Gastroesophageal sphincter (tissue), 4 donors: ENCODE data around the gene SPDYE5. TPM values are rescaled to one million over a fixed set of nuclear protein-coding genes. Genes with fewer than 3 reads are reported as not detected.
"Not testable (repeated sequence)": the region's sequence is repeated elsewhere in the genome, so short reads cannot be mapped to it uniquely, and the experiment has no call there.

Source experiments
- ATAC-seq: fragments of 150-250 bp; one replicate; pipeline ENCODE4 v1.9.1; 2016; ENCODE audit warnings: mild to moderate bottlenecking, moderate library complexity
- H3K27ac ChIP-seq, 4 donors: fragments of 200-600 bp; sonication (generic) in 3 of 4; 1 replicate in 3 of 4; 2 replicates in 1 of 4; pipeline ENCODE4 v1.5.1; 2016 to 2019
- H3K27me3 ChIP-seq: fragments of 200-600 bp; sonication (generic); one replicate; pipeline ENCODE4 v1.5.1; 2019
- H3K36me3 ChIP-seq, 2 donors: fragments of 200-600 bp; sonication (generic); one replicate each; pipeline ENCODE4 v1.5.1; 2019; ENCODE audit warnings: control low read depth in 1 of 2
- H3K4me1 ChIP-seq, 3 donors: fragments of 200-600 bp; sonication (generic); 1 replicate in 2 of 3; 2 replicates in 1 of 3; pipeline ENCODE4 v1.5.1; 2016 to 2019; ENCODE audit warnings: control low read depth in 2 of 3
- H3K4me3 ChIP-seq, 2 donors: fragments of 200-600 bp; sonication (generic); one replicate each; pipeline ENCODE4 v1.5.1; 2019; ENCODE audit warnings: mild to moderate bottlenecking in 1 of 2, moderate library complexity in 1 of 2
- H3K9me3 ChIP-seq, 3 donors: fragments of 200-600 bp; sonication (generic); one replicate each; pipeline ENCODE4 v1.5.1; 2017 to 2019; ENCODE audit warnings: control low read depth in 2 of 3
- CTCF ChIP-seq, 4 experiments: fragments of 200-600 bp in 2 of 4; fragments of 450-650 bp in 2 of 4; sonication (generic) in 1 of 4; IDR thresholded peaks; one replicate each; pipeline ENCODE4 v1.5.1; 2017 to 2019; ENCODE audit warnings: antibody characterized with exemption in 4 of 4, mild to moderate bottlenecking in 2 of 4, moderate library complexity in 2 of 4
- EP300 ChIP-seq: sonication (generic); formaldehyde crosslinking; IDR thresholded peaks from one replicate; pipeline ENCODE4 v1.6.1; 2017; ENCODE audit warnings: antibody characterized with exemption, mild to moderate bottlenecking
- POLR2A ChIP-seq, 2 donors: fragments of 450-650 bp; IDR thresholded peaks; one replicate each; pipeline ENCODE4 v1.6.1; 2017; ENCODE audit warnings: antibody characterized with exemption in 2 of 2, mild to moderate bottlenecking in 2 of 2, moderate library complexity in 1 of 2
- POLR2AphosphoS5 ChIP-seq: sonication (generic); formaldehyde crosslinking; IDR thresholded peaks from one replicate; pipeline ENCODE4 v1.6.1; 2017; ENCODE audit warnings: antibody characterized with exemption
- WGBS, 2 donors: methylation state at CpG; one replicate each; pipeline ENCODE4 v1.1.5; 2018; ENCODE audit warnings: low coverage in 1 of 2; 5-methylcytosine and 5-hydroxymethylcytosine counted together
- total RNA-seq, 4 donors: library from RNA; depleted of rRNA; stranded (reverse); fragments of >200 nt; gene quantifications; one replicate each; pipeline ENCODE4 v1.1.0, GENCODE V29; 2016

The SPDYE5 gene
- total RNA-seq, 4 donors from 2014 or later: not detected

DNA sequence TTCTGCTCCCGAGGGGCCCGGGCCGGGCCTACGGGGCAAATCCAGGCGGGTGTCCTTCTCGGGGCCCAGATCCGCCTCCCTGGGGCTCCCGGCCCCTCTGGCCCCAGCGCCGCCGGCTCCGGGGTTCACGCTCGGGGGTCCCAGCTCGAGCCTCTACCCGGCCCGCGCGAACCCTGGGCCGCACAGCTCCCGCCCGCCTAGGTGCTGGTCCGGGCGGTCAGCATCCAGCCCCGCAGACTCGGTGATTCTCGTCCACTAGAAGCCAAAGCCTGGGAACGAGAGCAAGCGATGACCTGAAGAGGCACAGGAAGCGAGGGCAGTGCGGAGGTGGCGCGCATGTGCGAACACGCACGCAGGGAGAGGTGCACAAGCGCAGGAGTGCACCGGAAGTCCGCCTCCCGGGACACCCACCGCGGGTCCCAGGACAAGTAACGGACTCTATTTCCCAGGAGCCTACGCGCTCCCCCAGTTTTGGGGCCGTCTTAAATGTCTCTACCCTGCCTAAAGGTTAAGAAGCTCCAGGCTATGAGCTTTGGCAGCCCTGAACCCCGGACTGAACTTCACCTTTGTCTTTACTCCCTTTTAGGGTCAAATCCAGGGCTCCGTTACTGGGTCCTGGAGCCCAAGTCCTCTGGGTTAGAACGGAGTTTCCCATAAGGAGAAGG is 6.0 kb upstream of the SPDYE5 start, which contains the start of gene POM121C:
POM121C (minus strand) TSS at position 321 of the 665 bp plus-strand sequence. CDS start 44,803 bp downstream, outside the sequence.
- TF ChIP-seq POLR2AphosphoS5 (peak; percentile 84), POLR2A (IDR thresholded peaks at IDR 0.05) (peak; percentile 21 to 48)
- peak; percentile 100 for ATAC-seq

DNA sequence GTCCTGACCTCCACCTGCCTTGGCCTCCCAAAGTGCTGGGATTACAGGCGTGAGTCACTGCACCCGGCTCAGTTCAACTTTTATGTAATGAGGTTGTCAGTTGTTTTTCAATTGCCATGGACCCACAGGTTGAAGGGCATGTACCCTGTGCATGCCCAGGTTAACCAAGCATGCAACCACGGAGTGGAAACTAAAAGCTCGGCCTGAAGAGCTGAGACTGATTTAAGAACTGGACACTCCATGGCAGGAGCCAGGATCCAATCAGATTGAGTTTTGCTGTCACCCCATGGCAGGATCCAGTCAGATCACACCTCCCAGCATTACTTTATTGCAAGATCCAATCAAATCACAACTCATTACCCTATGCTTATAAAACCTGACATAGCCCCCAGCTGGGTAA is 16.9 kb downstream of the SPDYE5 start:
- H3K4me3 ChIP-seq, ATAC-seq, H3K27ac ChIP-seq, H3K27me3 ChIP-seq, H3K9me3 ChIP-seq, H3K4me1 ChIP-seq: not testable (repeated sequence)
- peaks cover 0 to 30% of the 10 kb centered on the region in 2 donors for H3K36me3 ChIP-seq
- no CpG with 5 or more reads among the region's 4 CpGs for WGBS, 2 donors

More for the DNA sequence above, 6.0 kb upstream of the SPDYE5 start, which contains the start of gene POM121C:
- not testable (repeated sequence) for H3K27me3 ChIP-seq, H3K9me3 ChIP-seq, H3K4me1 ChIP-seq, H3K36me3 ChIP-seq
- peak within 1 kb of the TSS; percentile 76 to 99 for H3K4me3 ChIP-seq
- H3K27ac ChIP-seq: peak within 1 kb of the TSS; percentile 89 to 98 (median 92)
- 0% methylated on average over 4 to 9 of the region's 49 CpGs for WGBS, 2 donors

DNA sequence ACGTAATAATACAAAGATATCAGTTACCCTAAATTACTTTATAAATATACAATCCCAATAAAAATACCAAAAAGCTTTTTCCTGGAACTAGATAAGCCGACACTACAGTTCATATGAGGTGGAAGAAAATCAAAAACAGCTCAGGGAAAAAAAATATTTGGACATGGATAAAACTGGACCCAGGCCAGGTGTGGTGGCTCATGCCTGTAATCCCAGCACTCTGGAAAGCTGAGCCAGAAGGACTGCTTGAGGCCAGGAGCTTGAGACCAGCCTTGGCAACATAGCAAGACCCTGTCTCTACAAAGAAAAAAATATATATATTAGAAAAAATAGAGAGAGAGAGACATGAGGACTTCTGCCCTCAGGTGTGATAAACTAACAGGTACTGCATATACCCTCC is 26.7 kb downstream of the SPDYE5 start:
- not testable (repeated sequence) for H3K4me1 ChIP-seq, ATAC-seq, H3K9me3 ChIP-seq, H3K27me3 ChIP-seq, H3K4me3 ChIP-seq, H3K27ac ChIP-seq
- peaks cover 0 to 67% of the 10 kb centered on the region in 2 donors for H3K36me3 ChIP-seq
- WGBS, 2 donors: 13 to 64% methylated on average over 1 to 2 of the region's 2 CpGs

- not testable (repeated sequence) for ATAC-seq, H3K27ac ChIP-seq, H3K9me3 ChIP-seq, H3K27me3 ChIP-seq, H3K4me3 ChIP-seq
- Histone ChIP-seq H3K4me1 (peaks cover 3 to 13% (median 6%) of the 10 kb centered on the region in 3 donors), H3K36me3 (peaks cover 0 to 72% of the 10 kb centered on the region in 2 donors)
Measured at GRCh38 chr7:75521727-75522126, 29.6 kb downstream of the SPDYE5 start.

GRCh38 chr7:75527224-75527722 is 35.2 kb downstream of the SPDYE5 start:
- peak overlapping the region; percentile 80 to 95 (median 93) for H3K27ac ChIP-seq
- not testable (repeated sequence) for ATAC-seq, H3K9me3 ChIP-seq, H3K27me3 ChIP-seq
- H3K36me3 ChIP-seq: peaks cover 0 to 39% of the 10 kb centered on the region in 2 donors
- WGBS, 2 donors: 0% methylated on average over 4 to 9 of the region's 37 CpGs
- peak overlapping the region; percentile 78 to 94 for H3K4me3 ChIP-seq
- H3K4me1 ChIP-seq: peaks cover 3 to 27% (median 6%) of the 10 kb centered on the region in 3 donors

GRCh38 chr7:75531359-75531821 is 39.3 kb downstream of the SPDYE5 start:
- Histone ChIP-seq H3K9me3 (no peaks in the 10 kb centered on the region), H3K27ac (no peak overlapping the region), H3K4me1 (peaks cover 2 to 18% (median 3%) of the 10 kb centered on the region in 3 donors), H3K36me3 (peaks cover 0 to 11% of the 10 kb centered on the region in 2 donors), H3K4me3 (no peak overlapping the region), H3K27me3 (no peaks in the 10 kb centered on the region)
- ATAC-seq: no peak
- WGBS, 2 donors: 56 to 69% methylated on average over 3 to 5 of the region's 6 CpGs
- TF ChIP-seq POLR2AphosphoS5 (no peak), POLR2A (IDR thresholded peaks at IDR 0.05) (no peak)

- Histone ChIP-seq H3K27ac (no peak overlapping the region), H3K36me3 (peaks cover 0 to 23% of the 10 kb centered on the region in 2 donors), H3K4me1 (peaks cover 0 to 7% (median 0%) of the 10 kb centered on the region in 3 donors), H3K4me3 (no peak overlapping the region), H3K9me3 (no peaks in the 10 kb centered on the region), H3K27me3 (no peaks in the 10 kb centered on the region)
- no peak for ATAC-seq
- TF ChIP-seq POLR2AphosphoS5 (no peak), CTCF (IDR thresholded peaks at IDR 0.05) (no peak), EP300 (no peak), POLR2A (IDR thresholded peaks at IDR 0.05) (no peak)
- 86 to 100% methylated on average over 1 to 3 of the region's 4 CpGs for WGBS, 2 donors
Measured at GRCh38 chr7:75532639-75533038, 40.5 kb downstream of the SPDYE5 start.

DNA sequence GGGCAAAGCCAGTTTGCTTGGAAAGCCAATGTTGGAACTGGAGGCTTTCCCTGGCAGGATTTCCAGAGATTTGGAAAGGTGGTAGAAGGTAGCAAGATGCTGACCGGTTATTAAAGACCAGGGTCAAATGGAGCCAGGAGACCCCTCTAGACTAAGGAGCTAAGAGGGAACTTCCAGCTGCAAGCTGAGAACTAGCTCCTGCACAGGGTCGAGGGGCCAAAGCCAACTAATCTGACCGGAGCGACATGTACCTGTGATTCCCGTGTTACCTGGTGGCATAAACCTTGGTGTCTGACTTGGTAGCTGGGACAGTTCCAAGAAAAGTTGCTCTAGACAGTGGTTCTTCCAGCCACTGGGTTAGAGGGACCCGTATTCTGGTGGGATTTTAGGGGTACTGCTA is 41.8 kb downstream of the SPDYE5 start:
- 87 to 93% methylated on average over 3 to 6 of the region's 6 CpGs for WGBS, 2 donors
- no peak for ATAC-seq
- no peak for TF ChIP-seq POLR2A (IDR thresholded peaks at IDR 0.05)
- TF ChIP-seq POLR2AphosphoS5: no peak
- TF ChIP-seq EP300: no peak
- no peak for TF ChIP-seq CTCF (IDR thresholded peaks at IDR 0.05)

More for the DNA sequence above, 41.8 kb downstream of the SPDYE5 start:
- no peak overlapping the region for H3K4me3 ChIP-seq
- no peaks in the 10 kb centered on the region for H3K27me3 ChIP-seq
- peaks cover 0 to 35% of the 10 kb centered on the region in 2 donors for H3K36me3 ChIP-seq
- H3K4me1 ChIP-seq: no peaks in the 10 kb centered on the region
- no peak overlapping the region for H3K27ac ChIP-seq
- no peaks in the 10 kb centered on the region for H3K9me3 ChIP-seq
